Stimulated activated CD8-positive, alpha-beta memory T cell treated with anti-CD3 and anti-CD28 coated beads, Interleukin-2, amount 100 ng/mL, for 48 hours (primary cell): ENCODE data around the gene CTNNA2.

Experiments
- DNase-seq, 2 donors: peaks; one replicate each; pipeline ENCODE4 v3.0.0-alpha.2; 2020; ENCODE audit warnings: low read depth in 2 of 2

Gene CTNNA2

GRCh38 chr2:79713131-79713785 is 200.4 kb downstream of the CTNNA2 start:
- no peak for DNase-seq

- no peak for DNase-seq
Observed at GRCh38 chr2:79714283-79714682, 201.4 kb downstream of the CTNNA2 start.

GRCh38 chr2:79715338-79715737 is 202.5 kb downstream of the CTNNA2 start:
- DNase-seq = no peak

- no peak for DNase-seq
Observed at GRCh38 chr2:79716266-79716665, 203.4 kb downstream of the CTNNA2 start.

GRCh38 chr2:79717364-79718007 is 204.6 kb downstream of the CTNNA2 start:
- DNase-seq = no peak

- no peak for DNase-seq
Observed at GRCh38 chr2:79721061-79721460, 208.2 kb downstream of the CTNNA2 start.

GRCh38 chr2:79721966-79722365 is 209.1 kb downstream of the CTNNA2 start:
- no peak for DNase-seq

- DNase-seq = no peak
Observed at GRCh38 chr2:79723830-79724229, 211.0 kb downstream of the CTNNA2 start.

- DNase-seq = no peak
Observed at GRCh38 chr2:79729532-79729931, 216.7 kb downstream of the CTNNA2 start.

GRCh38 chr2:79734518-79734917 is 221.7 kb downstream of the CTNNA2 start:
- no peak for DNase-seq

- no peak for DNase-seq
Observed at GRCh38 chr2:79740879-79741443, 228.1 kb downstream of the CTNNA2 start.

GRCh38 chr2:79750321-79750720 is 237.5 kb downstream of the CTNNA2 start:
- DNase-seq = no peak

GRCh38 chr2:79757526-79757925 is 244.7 kb downstream of the CTNNA2 start:
- DNase-seq = no peak

- DNase-seq = no peak
Observed at GRCh38 chr2:79758042-79758441, 245.2 kb downstream of the CTNNA2 start.

- DNase-seq = no peak
Observed at GRCh38 chr2:79758749-79759282, 246.0 kb downstream of the CTNNA2 start.

GRCh38 chr2:79770926-79771325 is 258.1 kb downstream of the CTNNA2 start:
- no peak for DNase-seq

- DNase-seq = no peak
Observed at GRCh38 chr2:79771493-79771892, 258.6 kb downstream of the CTNNA2 start.

GRCh38 chr2:79774016-79774415 is 261.2 kb downstream of the CTNNA2 start:
- DNase-seq = no peak

- no peak for DNase-seq
Observed at GRCh38 chr2:79776461-79776860, 263.6 kb downstream of the CTNNA2 start.

GRCh38 chr2:79780781-79781180 is 267.9 kb downstream of the CTNNA2 start:
- no peak for DNase-seq

GRCh38 chr2:79782576-79783452 is 270.0 kb downstream of the CTNNA2 start:
- DNase-seq = no peak
